ENCODE data around the gene IL18BP. TPM values are rescaled to one million over a fixed set of nuclear protein-coding genes. Genes with fewer than 3 reads are reported as not detected.

IL18BP gene
- total and polyA plus RNA-seq, 9 of the 15 experiments (the other 6 are each of a cell fraction or from before 2014, with no cell fraction given): 0.34 to 9.4 (median 3.2) TPM

DNA sequence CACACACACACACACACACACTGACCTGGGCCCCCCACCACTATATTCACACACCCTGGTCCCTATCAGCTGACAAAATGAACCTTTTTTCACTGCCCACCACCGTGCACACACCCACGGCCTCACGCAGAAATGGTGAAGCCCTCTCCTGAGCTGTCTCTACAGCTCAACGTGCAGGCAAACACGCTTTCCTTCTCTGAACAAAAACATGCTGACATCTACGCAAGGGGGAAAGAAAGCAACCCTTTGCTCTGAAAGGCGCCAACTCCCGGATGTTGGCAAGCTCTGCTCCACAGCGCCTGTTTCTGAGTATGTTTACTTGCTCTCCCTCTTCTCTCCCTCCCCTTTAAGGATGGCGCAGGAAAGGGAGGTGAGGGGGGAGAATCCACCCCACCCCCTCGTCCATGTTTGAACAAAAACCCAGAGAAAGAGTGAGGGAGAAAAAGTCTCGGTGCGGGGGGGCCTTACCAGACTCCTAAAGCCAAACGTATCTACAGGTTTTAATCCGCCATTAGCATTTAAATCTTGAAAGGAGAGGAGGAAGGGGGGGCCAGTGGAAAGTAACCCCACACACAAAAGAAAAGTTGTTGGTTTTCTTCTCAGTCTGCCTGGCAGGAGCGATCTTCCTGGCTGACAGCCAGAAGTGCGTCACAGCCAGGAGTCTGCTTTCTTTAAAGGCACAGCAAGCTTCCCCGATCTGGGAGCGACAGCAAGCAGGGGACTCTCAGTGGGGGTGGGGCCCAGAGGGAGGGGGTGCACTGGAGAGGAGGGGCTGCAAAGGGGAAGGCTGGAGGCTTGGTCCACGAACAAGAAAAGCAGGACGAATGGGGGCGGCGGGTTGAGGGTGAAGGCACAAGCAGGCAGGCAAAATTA lies 42.0 kb downstream of the IL18BP start (continued):
- TF ChIP-seq ETV1 (tag; conservative IDR thresholded peaks at IDR 0.05; ENCODE audit: low read depth) (peak; percentile 43; the same call in 1 of the 2 replicates), NFRKB (IDR thresholded peaks at IDR 0.05; ENCODE audit: low read depth) (no peak; the same call in 1 of the 2 replicates), NR4A1 (CRISPR knock-in tag; IDR thresholded peaks at IDR 0.05) (no peak), NR4A1 (tag; IDR thresholded peaks at IDR 0.05) (no peak), ZNF174 (CRISPR knock-in tag; IDR thresholded peaks at IDR 0.05) (no peak), ZNF175 (CRISPR knock-in tag; IDR thresholded peaks at IDR 0.05; ENCODE audit: low read depth) (no peak), CHD4 (IDR thresholded peaks at IDR 0.05; ENCODE audit: insufficient read depth, insufficient replicate concordance, low read depth, low read length, poor library complexity, severe bottlenecking) (no peak), PPARD (CRISPR knock-in tag; IDR thresholded peaks at IDR 0.05) (no peak), RUNX1 (IDR thresholded peaks at IDR 0.05; ENCODE audit: low read depth) (no peak), ZNF282 (CRISPR knock-in tag; IDR thresholded peaks at IDR 0.05) (no peak), ZNF766 (CRISPR knock-in tag; conservative IDR thresholded peaks at IDR 0.05) (0 out of 2 replicates have a peak, but pooled peaks have one; percentile 22), HNRNPH1 (optimal IDR thresholded peaks at IDR 0.05; ENCODE audit: low read depth, low read length) (no peak), NEUROD1 (IDR thresholded peaks at IDR 0.05; ENCODE audit: borderline replicate concordance, low read depth, low read length, partially characterized antibody) (peak; percentile 13)
- TF ChIP-seq, protein P1, sequence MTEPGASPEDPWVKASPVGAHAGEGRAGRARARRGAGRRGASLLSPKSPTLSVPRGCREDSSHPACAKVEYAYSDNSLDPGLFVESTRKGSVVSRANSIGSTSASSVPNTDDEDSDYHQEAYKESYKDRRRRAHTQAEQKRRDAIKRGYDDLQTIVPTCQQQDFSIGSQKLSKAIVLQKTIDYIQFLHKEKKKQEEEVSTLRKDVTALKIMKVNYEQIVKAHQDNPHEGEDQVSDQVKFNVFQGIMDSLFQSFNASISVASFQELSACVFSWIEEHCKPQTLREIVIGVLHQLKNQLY (CRISPR knock-in tag; conservative IDR thresholded peaks at IDR 0.05): no peak
- TF ChIP-seq, protein P2, sequence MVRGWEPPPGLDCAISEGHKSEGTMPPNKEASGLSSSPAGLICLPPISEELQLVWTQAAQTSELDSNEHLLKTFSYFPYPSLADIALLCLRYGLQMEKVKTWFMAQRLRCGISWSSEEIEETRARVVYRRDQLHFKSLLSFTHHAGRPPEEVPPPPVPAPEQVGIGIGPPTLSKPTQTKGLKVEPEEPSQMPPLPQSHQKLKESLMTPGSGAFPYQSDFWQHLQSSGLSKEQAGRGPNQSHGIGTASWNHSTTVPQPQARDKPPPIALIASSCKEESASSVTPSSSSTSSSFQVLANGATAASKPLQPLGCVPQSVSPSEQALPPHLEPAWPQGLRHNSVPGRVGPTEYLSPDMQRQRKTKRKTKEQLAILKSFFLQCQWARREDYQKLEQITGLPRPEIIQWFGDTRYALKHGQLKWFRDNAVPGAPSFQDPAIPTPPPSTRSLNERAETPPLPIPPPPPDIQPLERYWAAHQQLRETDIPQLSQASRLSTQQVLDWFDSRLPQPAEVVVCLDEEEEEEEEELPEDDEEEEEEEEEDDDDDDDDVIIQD (CRISPR knock-in tag; IDR thresholded peaks at IDR 0.05): no peak
- TF ChIP-seq, protein P3, sequence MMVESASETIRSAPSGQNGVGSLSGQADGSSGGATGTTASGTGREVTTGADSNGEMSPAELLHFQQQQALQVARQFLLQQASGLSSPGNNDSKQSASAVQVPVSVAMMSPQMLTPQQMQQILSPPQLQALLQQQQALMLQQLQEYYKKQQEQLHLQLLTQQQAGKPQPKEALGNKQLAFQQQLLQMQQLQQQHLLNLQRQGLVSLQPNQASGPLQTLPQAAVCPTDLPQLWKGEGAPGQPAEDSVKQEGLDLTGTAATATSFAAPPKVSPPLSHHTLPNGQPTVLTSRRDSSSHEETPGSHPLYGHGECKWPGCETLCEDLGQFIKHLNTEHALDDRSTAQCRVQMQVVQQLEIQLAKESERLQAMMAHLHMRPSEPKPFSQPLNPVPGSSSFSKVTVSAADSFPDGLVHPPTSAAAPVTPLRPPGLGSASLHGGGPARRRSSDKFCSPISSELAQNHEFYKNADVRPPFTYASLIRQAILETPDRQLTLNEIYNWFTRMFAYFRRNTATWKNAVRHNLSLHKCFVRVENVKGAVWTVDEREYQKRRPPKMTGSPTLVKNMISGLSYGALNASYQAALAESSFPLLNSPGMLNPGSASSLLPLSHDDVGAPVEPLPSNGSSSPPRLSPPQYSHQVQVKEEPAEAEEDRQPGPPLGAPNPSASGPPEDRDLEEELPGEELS (CRISPR knock-in tag; IDR thresholded peaks at IDR 0.05; ENCODE audit: borderline replicate concordance): no peak
- TF ChIP-seq, protein P4, sequence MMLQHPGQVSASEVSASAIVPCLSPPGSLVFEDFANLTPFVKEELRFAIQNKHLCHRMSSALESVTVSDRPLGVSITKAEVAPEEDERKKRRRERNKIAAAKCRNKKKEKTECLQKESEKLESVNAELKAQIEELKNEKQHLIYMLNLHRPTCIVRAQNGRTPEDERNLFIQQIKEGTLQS (IDR thresholded peaks at IDR 0.05): no peak
- TF ChIP-seq, protein P4 (CRISPR knock-in tag; conservative IDR thresholded peaks at IDR 0.05): no peak
- TF ChIP-seq, protein P5, sequence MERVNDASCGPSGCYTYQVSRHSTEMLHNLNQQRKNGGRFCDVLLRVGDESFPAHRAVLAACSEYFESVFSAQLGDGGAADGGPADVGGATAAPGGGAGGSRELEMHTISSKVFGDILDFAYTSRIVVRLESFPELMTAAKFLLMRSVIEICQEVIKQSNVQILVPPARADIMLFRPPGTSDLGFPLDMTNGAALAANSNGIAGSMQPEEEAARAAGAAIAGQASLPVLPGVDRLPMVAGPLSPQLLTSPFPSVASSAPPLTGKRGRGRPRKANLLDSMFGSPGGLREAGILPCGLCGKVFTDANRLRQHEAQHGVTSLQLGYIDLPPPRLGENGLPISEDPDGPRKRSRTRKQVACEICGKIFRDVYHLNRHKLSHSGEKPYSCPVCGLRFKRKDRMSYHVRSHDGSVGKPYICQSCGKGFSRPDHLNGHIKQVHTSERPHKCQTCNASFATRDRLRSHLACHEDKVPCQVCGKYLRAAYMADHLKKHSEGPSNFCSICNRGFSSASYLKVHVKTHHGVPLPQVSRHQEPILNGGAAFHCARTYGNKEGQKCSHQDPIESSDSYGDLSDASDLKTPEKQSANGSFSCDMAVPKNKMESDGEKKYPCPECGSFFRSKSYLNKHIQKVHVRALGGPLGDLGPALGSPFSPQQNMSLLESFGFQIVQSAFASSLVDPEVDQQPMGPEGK (CRISPR knock-in tag; IDR thresholded peaks at IDR 0.05; ENCODE audit: borderline replicate concordance): no peak
